Uterus (tissue), 4 donors: ENCODE data around the gene ANGPTL4. TPM values are rescaled to one million over a fixed set of nuclear protein-coding genes. Genes with fewer than 3 reads are reported as not detected.
A peak's percentile ranks its signal among the peaks of the same experiment; 100 is the strongest.

ENCODE experiments used
- DNase-seq, 2 donors: peaks; one replicate each; pipeline ENCODE4 v3.0.0-alpha.2; 2019 to 2020
- H3K27ac ChIP-seq, 2 donors: fragments of 200-600 bp; sonication (generic); 1 replicate in 1 of 2; 2 replicates in 1 of 2; pipeline ENCODE4 v1.5.1; 2016 to 2018
- H3K27me3 ChIP-seq, 2 donors: fragments of 200-600 bp; sonication (generic); one replicate each; pipeline ENCODE4 v1.5.1; 2018 to 2019; ENCODE audit warnings: control low read depth in 1 of 2
- H3K36me3 ChIP-seq, 2 donors: fragments of 200-600 bp; sonication (generic); one replicate each; pipeline ENCODE4 v1.5.1; 2019; ENCODE audit warnings: control low read depth in 1 of 2
- H3K4me1 ChIP-seq, 2 donors: fragments of 200-600 bp; sonication (generic); one replicate each; pipeline ENCODE4 v1.5.1; 2018 to 2019; ENCODE audit warnings: control low read depth in 1 of 2
- H3K4me3 ChIP-seq, 2 donors: fragments of 200-600 bp; sonication (generic); 1 replicate in 1 of 2; 2 replicates in 1 of 2; pipeline ENCODE4 v1.5.1; 2018 to 2019; ENCODE audit warnings: mild to moderate bottlenecking in 1 of 2
- H3K9me3 ChIP-seq, 2 donors: fragments of 200-600 bp; sonication (generic); one replicate each; pipeline ENCODE4 v1.5.1; 2019; ENCODE audit warnings: control low read depth in 1 of 2
- CTCF ChIP-seq, 4 experiments: fragments of 200-600 bp in 2 of 4; fragments of 450-650 bp in 2 of 4; sonication (generic) in 2 of 4; IDR thresholded peaks; one replicate each; pipeline ENCODE4 v1.5.1; 2016 to 2019; ENCODE audit warnings: antibody characterized with exemption in 4 of 4, mild to moderate bottlenecking in 2 of 4, moderate library complexity in 1 of 4
- POLR2A ChIP-seq, 2 donors: fragments of 450-650 bp; IDR thresholded peaks; one replicate each; pipeline ENCODE4 v1.6.1; 2016; ENCODE audit warnings: antibody characterized with exemption in 2 of 2, mild to moderate bottlenecking in 1 of 2, moderate library complexity in 1 of 2
- intact Hi-C: fragments of 100-400 bp; cut with DNase I; formaldehyde crosslinking; loops from one replicate; pipeline ENCODE4 v1.15.1; 2023; ENCODE audit warnings: low total_unique reads
- total RNA-seq, 4 donors: library from RNA; depleted of rRNA in 3 of 4; stranded (reverse); fragments of >200 nt in 3 of 4; gene quantifications; one replicate each; pipeline versions ENCODE4 v1.1.0 to v1.2.4, GENCODE V29; 2014 to 2023
- donor health status: DM: yes; HTN: yes; CAD: no.

ANGPTL4 gene
- total RNA-seq, 4 donors from 2014 or later = 0.76 to 21.2 (median 13.5) TPM

DNA sequence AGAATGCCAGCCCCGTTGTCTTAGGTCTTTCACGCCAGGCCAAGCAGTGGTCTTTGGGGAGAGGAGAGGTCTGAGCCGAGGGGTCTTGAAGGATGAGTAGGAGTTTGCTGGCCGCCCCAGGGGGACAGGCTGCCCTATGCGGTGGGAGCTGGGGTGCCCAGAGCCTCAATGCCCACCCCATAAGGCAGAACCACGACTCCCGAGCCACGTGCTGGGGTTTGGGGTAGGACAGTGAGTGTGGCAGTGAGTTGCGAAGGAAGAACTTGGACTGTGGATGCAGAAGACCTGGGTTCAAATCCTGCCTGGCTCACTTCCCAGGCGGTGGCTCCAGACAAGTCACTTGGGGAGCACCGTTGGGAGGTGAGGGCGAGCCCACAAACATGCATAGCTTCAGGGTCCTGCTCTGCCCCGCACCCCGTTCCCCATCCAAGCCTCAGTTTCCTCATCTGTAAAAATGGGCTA lies 31.7 kb downstream of the ANGPTL4 start:
- Histone ChIP-seq H3K27ac (no peak overlapping the region), H3K36me3 (no peaks in the 10 kb centered on the region), H3K27me3 (no peaks in the 10 kb centered on the region), H3K4me1 (peaks cover 0 to 27% of the 10 kb centered on the region in 2 donors), H3K9me3 (no peaks in the 10 kb centered on the region), H3K4me3 (no peak overlapping the region)
- DNase-seq = no peak
- intact Hi-C loops = no loop called here
- TF ChIP-seq POLR2A (IDR thresholded peaks at IDR 0.05) = no peak
- no peak for TF ChIP-seq CTCF (IDR thresholded peaks at IDR 0.05)

- H3K9me3 ChIP-seq = no peaks in the 10 kb centered on the region
- H3K27me3 ChIP-seq = no peaks in the 10 kb centered on the region
- H3K4me3 ChIP-seq = no peak overlapping the region
- H3K36me3 ChIP-seq = no peaks in the 10 kb centered on the region
- DNase-seq = no peak
- no peak overlapping the region for H3K27ac ChIP-seq
- no peak for TF ChIP-seq POLR2A (IDR thresholded peaks at IDR 0.05)
- no peak for TF ChIP-seq CTCF (IDR thresholded peaks at IDR 0.05)
- intact Hi-C loops = no loop called here
- H3K4me1 ChIP-seq = peaks cover 0 to 27% of the 10 kb centered on the region in 2 donors
Measured at GRCh38 chr19:8396185-8396562, 32.2 kb downstream of the ANGPTL4 start.

GRCh38 chr19:8396563-8397203 lies 32.7 kb downstream of the ANGPTL4 start:
- H3K27ac ChIP-seq = peak overlapping the region in 1 of 2 donors; percentile 54
- H3K36me3 ChIP-seq = no peaks in the 10 kb centered on the region
- TF ChIP-seq POLR2A (IDR thresholded peaks at IDR 0.05) (no peak), CTCF (IDR thresholded peaks at IDR 0.05) (peak; percentile 39 to 57 (median 54))
- H3K4me1 ChIP-seq = peaks cover 0 to 23% of the 10 kb centered on the region in 2 donors
- H3K27me3 ChIP-seq = no peaks in the 10 kb centered on the region
- peak; percentile 49 to 72 for DNase-seq
- intact Hi-C loops = no loop called here
- no peaks in the 10 kb centered on the region for H3K9me3 ChIP-seq
- H3K4me3 ChIP-seq = no peak overlapping the region

GRCh38 chr19:8397271-8397670 lies 33.3 kb downstream of the ANGPTL4 start:
- Histone ChIP-seq H3K4me3 (no peak overlapping the region), H3K4me1 (peaks cover 0 to 17% of the 10 kb centered on the region in 2 donors), H3K36me3 (no peaks in the 10 kb centered on the region), H3K27ac (peak overlapping the region in 1 of 2 donors; percentile 54), H3K9me3 (no peaks in the 10 kb centered on the region), H3K27me3 (no peaks in the 10 kb centered on the region)
- intact Hi-C loops = no loop called here
- TF ChIP-seq POLR2A (IDR thresholded peaks at IDR 0.05) (no peak), CTCF (IDR thresholded peaks at IDR 0.05) (no peak)
- no peak for DNase-seq

DNA sequence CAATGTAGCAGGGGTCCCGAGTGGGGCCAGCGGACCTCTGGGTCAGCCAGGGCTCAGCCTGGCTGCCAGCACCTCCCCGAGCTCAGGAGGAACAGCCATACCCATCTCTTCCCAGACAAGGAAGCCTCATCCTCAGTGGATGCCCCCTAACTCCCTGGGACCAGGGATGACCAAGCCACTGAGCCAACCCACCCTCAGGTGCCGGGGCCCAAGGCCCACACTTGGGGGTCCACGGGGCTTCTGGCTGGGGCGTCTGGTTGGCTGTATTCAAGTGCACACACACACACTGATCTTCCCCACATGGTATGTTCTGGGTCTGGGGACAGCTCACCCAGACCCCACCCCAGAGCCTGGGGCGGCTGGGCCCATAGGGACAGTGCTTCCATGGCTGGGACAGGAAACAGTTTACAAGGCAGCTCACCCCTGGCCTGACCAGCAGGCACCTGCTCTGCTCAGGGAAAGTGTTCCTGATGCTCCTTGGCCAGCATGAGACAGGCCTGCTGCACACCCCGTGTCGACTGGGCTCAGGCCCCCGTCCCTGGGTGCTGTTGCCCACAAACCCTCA lies 33.9 kb downstream of the ANGPTL4 start:
- Histone ChIP-seq H3K27me3 (no peaks in the 10 kb centered on the region), H3K4me1 (peaks cover 0 to 15% of the 10 kb centered on the region in 2 donors), H3K9me3 (no peaks in the 10 kb centered on the region), H3K4me3 (no peak overlapping the region), H3K36me3 (no peaks in the 10 kb centered on the region), H3K27ac (peak overlapping the region in 1 of 2 donors; percentile 54)
- intact Hi-C loops = no loop called here
- DNase-seq = no peak
- no peak for TF ChIP-seq POLR2A (IDR thresholded peaks at IDR 0.05)
- TF ChIP-seq CTCF (IDR thresholded peaks at IDR 0.05) = no peak
